Activated T-helper 2 cell treated with anti-CD3 and anti-CD28 coated beads, Interferon-gamma antibody, Interleukin-2, Interleukin-4, amounts not matched to agents 10 μg/mL and 5 μg/mL and 100 μg/mL, durations not matched to agents 14 hours and 24 hours and 36 hours (primary cell): ENCODE results near the gene SIN3A. TPM values are rescaled to one million over a fixed set of nuclear protein-coding genes. Genes with fewer than 3 reads are reported as not detected.

ENCODE experiments used
- DNase-seq: peaks from one replicate; pipeline ENCODE4 v3.0.0; 2021; ENCODE audit warnings: low spot score
- H3K27ac Mint-ChIP-seq: one replicate; pipeline ENCODE4 v1.8.0; 2021; ENCODE audit warnings: mixed read lengths
- H3K27me3 Mint-ChIP-seq: one replicate; pipeline ENCODE4 v1.8.0; 2021; ENCODE audit warnings: low read depth, mixed read lengths
- H3K36me3 Mint-ChIP-seq: one replicate; pipeline ENCODE4 v1.8.0; 2021; ENCODE audit warnings: low read depth, mixed read lengths
- H3K4me1 Mint-ChIP-seq: one replicate; pipeline ENCODE4 v1.8.0; 2021; ENCODE audit warnings: low read depth, mixed read lengths
- H3K4me3 Mint-ChIP-seq: one replicate; pipeline ENCODE4 v1.8.0; 2021; ENCODE audit warnings: low read depth, mild to moderate bottlenecking, moderate library complexity, mixed read lengths
- H3K9me3 Mint-ChIP-seq: one replicate; pipeline ENCODE4 v1.8.0; 2021; ENCODE audit warnings: mixed read lengths
- intact Hi-C: fragments of 100-400 bp; cut with micrococcal nuclease; formaldehyde crosslinking; loops from one replicate; pipeline ENCODE4 v1.15.1; 2023
- total RNA-seq: library from RNA; stranded (reverse); gene quantifications from 2 replicates; pipeline ENCODE4 v1.2.3, GENCODE V29; 2022

The SIN3A gene
- total RNA-seq, 1 donor from 2014 or later = 94.6 TPM

DNA sequence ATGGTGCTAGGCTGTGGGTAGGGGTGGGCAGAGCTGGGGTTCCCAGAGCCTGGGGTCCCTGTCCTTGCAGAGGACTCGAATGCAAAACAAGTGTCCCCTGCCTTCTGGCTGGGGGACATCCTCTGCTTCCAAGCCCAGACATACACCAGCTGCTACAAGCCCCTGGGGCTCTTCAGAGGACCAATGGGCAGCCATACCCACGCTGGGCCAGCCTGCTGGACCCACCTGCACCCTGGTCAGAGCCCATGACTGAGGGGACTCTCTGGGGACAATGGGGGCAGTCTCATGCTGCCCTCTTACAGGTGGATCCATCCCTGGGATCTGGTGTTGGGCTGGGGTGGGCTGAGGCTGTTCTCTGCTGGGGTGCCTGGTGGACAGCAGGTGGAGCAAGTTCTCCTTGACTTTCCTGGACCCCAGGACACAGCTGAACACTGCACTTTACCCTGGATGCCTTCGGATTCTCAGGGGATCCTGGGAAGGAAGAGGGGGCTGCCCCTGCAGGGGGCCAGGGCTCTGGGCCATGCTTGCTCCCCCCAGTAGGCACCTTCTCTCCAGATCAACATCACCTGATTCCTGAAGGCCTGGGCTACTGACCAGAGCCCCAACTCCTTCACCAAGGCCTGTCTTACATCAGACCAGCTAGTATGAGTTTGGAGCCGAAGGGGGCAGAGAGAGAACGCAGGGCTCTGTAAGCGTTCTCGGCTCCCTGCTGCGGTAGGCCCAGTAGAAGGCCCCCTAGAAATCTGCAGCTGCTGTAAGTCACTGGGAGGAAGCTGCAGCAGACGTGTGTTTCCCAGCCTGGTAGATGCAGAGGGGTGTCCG is 122.8 kb downstream of the SIN3A start:
- DNase-seq = no peak
- intact Hi-C loops = no loop called here
- Mint-ChIP-seq H3K9me3 (no peaks in the 10 kb centered on the region), H3K27me3 (peaks cover 4% of the 10 kb centered on the region), H3K36me3 (no peaks in the 10 kb centered on the region), H3K4me1 (no peaks in the 10 kb centered on the region), H3K27ac (no peak overlapping the region), H3K4me3 (no peak overlapping the region)

DNA sequence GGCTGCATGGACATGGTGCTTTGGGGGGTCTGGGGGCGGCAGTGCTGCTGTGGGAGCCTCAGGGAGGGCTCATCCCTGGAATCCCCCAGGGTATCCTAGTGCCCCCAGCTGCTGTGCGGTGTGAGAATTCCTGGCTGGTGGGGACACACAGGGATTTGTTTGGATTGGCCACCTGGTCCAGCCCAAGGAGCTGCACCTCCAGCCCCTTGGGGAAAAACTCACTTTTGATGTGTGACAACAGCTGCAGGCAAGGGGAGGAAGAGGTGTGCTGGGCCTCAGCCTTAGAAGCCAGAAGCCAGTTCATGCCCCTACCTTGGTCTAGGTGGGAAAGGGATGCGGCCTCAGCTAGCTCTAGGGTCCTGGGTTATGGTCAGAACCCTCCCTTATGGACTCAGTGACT is 124.0 kb downstream of the SIN3A start:
- Mint-ChIP-seq H3K27ac (no peak overlapping the region), H3K36me3 (no peaks in the 10 kb centered on the region), H3K27me3 (peaks cover 4% of the 10 kb centered on the region), H3K4me1 (no peaks in the 10 kb centered on the region), H3K9me3 (no peaks in the 10 kb centered on the region), H3K4me3 (no peak overlapping the region)
- intact Hi-C loops = no loop called here
- DNase-seq = no peak

GRCh38 chr15:75327005-75327404 is 124.5 kb downstream of the SIN3A start:
- no peak for DNase-seq
- Mint-ChIP-seq H3K27ac (no peak overlapping the region), H3K4me1 (no peaks in the 10 kb centered on the region), H3K9me3 (no peaks in the 10 kb centered on the region), H3K27me3 (peaks cover 4% of the 10 kb centered on the region), H3K36me3 (no peaks in the 10 kb centered on the region), H3K4me3 (no peak overlapping the region)
- intact Hi-C loops = no loop called here

- H3K27ac Mint-ChIP-seq = no peak overlapping the region
- no peak for DNase-seq
- no peak overlapping the region for H3K4me3 Mint-ChIP-seq
- intact Hi-C loops = no loop called here
- H3K4me1 Mint-ChIP-seq = no peaks in the 10 kb centered on the region
- H3K36me3 Mint-ChIP-seq = no peaks in the 10 kb centered on the region
- H3K9me3 Mint-ChIP-seq = no peaks in the 10 kb centered on the region
- H3K27me3 Mint-ChIP-seq = peaks cover 7% of the 10 kb centered on the region
Observed at GRCh38 chr15:75325922-75326321, 125.6 kb downstream of the SIN3A start.

DNA sequence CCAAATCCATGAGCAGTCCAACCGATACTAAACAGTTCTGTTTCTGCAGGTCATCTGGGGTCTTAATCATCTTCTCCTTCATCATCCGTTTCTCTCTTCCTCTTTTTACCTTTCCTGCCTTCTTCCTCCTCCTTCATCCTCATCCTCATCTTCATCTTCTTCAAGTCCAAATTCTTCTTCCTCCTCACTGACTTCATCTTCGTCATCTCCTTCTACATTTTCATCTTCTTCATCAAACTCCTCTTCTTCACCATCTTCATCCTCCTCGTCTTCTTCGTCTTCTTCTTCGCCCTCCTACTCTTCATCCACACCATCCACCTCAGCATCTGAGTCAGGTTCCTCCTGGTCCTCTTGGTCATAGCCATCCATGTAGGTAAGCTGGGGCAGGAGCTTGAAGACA is 129.8 kb downstream of the SIN3A start:
- Mint-ChIP-seq H3K9me3 (no peaks in the 10 kb centered on the region), H3K27ac (no peak overlapping the region), H3K4me3 (no peak overlapping the region), H3K4me1 (no peaks in the 10 kb centered on the region), H3K36me3 (no peaks in the 10 kb centered on the region), H3K27me3 (peaks cover 9% of the 10 kb centered on the region)
- intact Hi-C loops = no loop called here
- no peak for DNase-seq

Other genes with a start within 250 kb of the SIN3A start
- gene C15orf39, start 249.8 kb downstream of the SIN3A start, total RNA-seq = 62.4 and 63.5 TPM in 2 replicates
- not detected in 2 replicates for gene GOLGA6C, start 193.4 kb downstream of the SIN3A start, total RNA-seq
- not detected in 2 replicates for gene GOLGA6D, start 168.9 kb downstream of the SIN3A start, total RNA-seq
- gene COMMD4, start 115.6 kb downstream of the SIN3A start, total RNA-seq = 69.5 and 78.9 TPM in 2 replicates
- 1.5 and 2.6 TPM in 2 replicates for gene NEIL1, start 104.7 kb downstream of the SIN3A start, total RNA-seq
- gene MAN2C1, start 83.1 kb downstream of the SIN3A start, total RNA-seq = 233 and 240 TPM in 2 replicates
- gene PTPN9, start 127.6 kb upstream of the SIN3A start, total RNA-seq = 30.4 and 32.3 TPM in 2 replicates
- 32.7 and 40.9 TPM in 2 replicates for gene SNUPN, start 174.0 kb upstream of the SIN3A start, total RNA-seq
- 103 and 106 TPM in 2 replicates for gene IMP3, start 188.5 kb upstream of the SIN3A start, total RNA-seq
- 6.8 and 7.4 TPM in 2 replicates for gene SNX33, start 196.2 kb upstream of the SIN3A start, total RNA-seq